ENCODE measurements around the gene ZNF467.

Gene ZNF467, protein sequence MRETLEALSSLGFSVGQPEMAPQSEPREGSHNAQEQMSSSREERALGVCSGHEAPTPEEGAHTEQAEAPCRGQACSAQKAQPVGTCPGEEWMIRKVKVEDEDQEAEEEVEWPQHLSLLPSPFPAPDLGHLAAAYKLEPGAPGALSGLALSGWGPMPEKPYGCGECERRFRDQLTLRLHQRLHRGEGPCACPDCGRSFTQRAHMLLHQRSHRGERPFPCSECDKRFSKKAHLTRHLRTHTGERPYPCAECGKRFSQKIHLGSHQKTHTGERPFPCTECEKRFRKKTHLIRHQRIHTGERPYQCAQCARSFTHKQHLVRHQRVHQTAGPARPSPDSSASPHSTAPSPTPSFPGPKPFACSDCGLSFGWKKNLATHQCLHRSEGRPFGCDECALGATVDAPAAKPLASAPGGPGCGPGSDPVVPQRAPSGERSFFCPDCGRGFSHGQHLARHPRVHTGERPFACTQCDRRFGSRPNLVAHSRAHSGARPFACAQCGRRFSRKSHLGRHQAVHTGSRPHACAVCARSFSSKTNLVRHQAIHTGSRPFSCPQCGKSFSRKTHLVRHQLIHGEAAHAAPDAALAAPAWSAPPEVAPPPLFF

GRCh38 chr7:149773446-149774236 is at the start of gene ZNF467:
Gene ZNF467, minus strand, starts transcription at chr7:149773588. Its CDS starts 2,556 bp downstream, at chr7:149771032.
- DNase-seq (ENCODE audit: low read depth in 2 of 2, low spot score in 1 of 2), result peak in 1 of 2 donors; percentile 13

DNA sequence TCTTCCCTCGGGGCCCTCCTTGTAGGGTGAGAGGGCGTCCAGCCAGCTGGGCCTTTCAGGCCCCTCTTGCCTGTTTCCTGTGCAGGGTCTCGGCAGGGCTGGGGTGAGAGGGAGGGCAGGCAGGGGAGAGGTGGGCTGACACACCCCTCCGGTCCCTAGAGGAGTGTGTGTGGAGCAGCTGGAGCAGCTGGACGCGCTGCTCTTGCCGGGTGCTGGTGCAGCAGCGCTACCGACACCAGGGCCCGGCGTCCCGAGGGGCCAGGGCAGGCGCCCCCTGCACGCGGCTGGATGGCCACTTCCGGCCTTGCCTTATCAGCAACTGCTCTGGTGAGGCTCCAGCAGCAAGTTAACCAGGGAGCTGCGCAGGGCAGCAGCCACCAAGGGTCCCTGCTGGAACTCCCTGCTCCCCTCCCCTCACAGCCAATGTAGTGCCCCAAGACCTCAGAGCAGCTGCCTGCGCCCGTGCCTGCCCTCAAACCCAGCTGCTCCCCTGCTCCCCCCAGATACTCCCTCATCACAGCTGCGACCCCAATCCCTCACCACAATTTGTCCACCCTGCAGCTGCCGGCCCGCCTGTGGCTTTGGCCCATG is 49.1 kb upstream of the ZNF467 start:
- no peak for DNase-seq (ENCODE audit: low read depth in 2 of 2, low spot score in 1 of 2)

DNA sequence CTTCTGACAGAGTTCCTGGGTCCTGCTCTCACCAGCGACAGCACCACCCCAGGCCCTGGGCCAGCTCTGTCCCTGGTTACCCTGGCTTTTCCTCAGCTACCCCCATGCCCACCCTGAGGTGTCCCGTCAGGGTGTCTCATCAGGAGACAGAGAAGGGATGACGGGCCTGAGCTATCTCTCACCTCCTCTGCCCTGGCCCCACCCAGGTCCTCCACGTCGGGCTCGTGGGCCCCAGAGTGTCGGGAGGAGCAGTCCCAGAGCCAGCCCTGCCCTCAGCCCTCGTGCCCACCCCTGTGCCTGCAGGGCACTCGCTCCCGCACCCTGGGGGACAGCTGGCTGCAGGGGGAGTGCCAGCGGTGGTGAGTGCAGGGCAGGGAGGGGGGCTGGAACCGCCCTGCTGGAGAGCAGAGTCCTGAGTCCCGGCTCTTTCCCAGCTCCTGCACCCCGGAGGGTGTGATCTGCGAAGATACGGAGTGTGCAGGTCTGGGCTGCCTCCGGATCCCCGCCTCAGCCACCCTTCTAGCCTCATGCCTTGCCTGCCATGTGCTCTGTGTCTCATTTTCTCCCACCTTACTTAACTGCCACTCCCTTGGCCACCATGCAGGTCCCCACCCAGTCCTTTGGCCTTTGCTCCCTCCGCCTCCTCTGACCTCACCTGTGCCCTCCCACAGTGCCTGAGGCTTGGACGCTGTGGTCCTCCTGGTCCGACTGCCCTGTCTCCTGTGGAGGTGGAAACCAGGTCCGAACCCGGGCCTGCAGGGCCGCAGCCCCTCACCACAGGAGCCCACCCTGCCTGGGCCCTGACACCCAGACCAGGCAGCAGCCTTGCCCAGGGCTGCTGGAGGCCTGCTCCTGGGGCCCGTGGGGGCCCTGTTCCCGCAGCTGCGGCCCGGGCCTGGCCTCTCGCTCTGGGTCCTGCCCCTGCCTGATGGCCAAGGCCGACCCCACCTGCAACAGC is 48.1 kb upstream of the ZNF467 start:
- DNase-seq (ENCODE audit: low read depth in 2 of 2, low spot score in 1 of 2), result no peak

DNA sequence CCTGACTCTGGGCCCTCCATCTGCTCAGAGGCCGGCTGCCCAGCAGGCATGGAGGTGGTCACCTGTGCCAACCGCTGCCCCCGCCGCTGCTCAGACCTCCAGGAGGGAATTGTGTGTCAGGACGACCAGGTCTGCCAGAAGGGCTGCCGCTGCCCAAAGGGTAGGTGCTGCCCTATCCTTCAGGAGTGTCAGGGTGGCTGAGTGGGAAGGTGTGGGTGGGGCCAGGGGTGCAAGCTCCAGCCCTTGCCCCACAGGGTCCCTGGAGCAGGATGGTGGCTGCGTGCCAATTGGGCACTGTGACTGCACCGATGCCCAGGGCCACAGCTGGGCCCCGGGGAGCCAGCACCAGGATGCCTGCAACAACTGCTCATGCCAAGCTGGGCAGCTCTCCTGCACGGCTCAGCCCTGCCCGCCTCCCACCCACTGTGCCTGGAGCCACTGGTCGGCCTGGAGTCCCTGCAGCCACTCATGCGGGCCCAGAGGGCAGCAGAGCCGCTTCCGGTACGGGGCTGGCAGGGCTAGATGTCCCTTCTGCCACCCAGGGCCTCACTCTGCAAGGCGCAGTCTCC is 47.3 kb upstream of the ZNF467 start:
- DNase-seq (ENCODE audit: low read depth in 2 of 2, low spot score in 1 of 2), result no peak

DNA sequence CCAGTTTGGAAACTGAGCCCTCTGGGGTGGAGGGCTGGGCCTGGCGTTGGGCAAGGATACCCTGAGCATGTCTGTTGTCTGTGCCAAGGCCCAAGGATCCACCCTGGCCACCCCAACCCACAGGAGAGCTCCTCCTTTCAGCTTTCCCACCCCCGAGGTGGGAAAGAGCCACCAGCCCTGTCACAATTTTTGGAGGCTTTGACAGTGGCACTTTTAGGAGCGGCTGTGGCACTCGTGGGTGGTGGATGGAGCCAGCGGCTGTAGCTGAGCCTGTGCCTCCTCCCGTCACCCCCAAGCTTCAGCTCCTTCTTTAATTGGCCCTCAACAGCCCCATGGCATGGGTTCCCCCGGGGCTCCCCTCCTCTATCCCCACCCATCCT is 46.6 kb upstream of the ZNF467 start:
- no peak for DNase-seq (ENCODE audit: low read depth in 2 of 2, low spot score in 1 of 2)

- DNase-seq (ENCODE audit: low read depth in 2 of 2, low spot score in 1 of 2), result no peak
Observed at GRCh38 chr7:149819141-149819960, 46.0 kb upstream of the ZNF467 start.

DNA sequence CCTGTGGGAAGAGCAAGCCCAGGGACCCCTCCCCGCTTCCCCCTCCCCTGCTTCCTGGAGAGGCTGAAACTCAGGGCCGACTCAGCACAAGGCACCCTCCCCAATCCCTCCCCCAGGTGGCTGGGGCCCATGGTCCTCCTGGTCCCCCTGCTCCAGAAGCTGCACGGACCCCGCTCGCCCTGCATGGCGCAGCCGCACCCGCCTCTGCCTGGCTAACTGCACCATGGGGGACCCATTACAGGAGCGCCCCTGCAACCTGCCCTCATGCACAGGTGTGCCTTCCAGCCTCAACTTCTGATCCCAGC is 45.1 kb upstream of the ZNF467 start:
- DNase-seq (ENCODE audit: low read depth in 2 of 2, low spot score in 1 of 2), result no peak

DNA sequence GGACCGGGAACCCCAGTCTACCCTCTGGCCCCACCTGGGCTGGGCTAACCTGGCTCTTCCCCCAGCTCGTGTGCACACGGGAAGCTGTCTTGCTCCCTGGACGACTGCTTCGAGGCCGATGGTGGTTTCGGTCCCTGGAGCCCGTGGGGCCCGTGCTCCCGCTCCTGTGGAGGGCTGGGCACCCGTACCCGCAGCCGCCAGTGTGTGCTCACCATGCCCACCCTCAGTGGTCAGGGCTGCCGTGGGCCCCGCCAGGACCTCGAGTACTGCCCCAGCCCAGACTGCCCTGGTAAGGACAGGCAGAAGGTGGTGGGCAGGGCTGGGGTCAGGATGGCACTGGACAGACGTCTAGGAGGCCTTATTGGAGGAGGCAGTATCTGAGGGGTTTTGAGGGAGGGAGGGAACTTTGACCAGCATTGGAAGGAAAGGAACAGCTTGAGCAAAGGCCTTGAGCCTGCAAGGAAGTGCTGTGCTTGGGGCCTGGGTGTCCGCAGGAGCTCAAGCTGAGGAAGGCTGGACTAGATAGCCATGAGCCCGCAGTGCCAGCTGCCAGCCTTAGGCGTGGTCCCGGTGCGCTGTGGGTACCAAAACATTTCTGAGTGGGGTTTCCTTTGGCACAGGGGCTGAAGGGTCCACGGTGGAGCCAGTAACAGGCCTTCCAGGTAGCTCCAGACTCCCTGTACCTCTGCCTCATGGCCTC is 44.6 kb upstream of the ZNF467 start:
- DNase-seq (ENCODE audit: low read depth in 2 of 2, low spot score in 1 of 2), result no peak

DNA sequence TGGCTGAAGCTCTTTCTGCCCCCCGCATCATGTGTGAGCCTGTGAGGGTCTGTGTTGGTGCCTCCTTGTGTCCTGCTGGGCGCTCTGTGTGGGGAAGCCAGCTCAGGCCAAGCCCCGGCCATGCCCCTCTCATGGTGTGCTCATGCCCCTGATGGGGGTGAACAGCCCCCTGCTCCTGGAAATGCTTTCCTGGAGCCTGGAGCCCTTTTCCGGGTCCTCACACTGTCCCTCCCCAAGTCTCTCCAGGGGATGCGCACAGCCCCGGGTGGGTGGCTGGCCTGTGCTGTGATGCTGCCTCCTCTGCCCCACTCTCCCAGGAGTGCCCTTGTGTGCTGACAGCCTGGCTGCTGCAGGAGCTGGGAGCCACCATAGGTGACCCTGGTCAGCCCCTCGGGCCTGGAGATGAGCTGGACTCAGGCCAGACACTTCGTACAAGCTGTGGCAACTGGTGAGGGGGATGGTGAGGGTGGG is 43.9 kb upstream of the ZNF467 start:
- no peak for DNase-seq (ENCODE audit: low read depth in 2 of 2, low spot score in 1 of 2)

DNA sequence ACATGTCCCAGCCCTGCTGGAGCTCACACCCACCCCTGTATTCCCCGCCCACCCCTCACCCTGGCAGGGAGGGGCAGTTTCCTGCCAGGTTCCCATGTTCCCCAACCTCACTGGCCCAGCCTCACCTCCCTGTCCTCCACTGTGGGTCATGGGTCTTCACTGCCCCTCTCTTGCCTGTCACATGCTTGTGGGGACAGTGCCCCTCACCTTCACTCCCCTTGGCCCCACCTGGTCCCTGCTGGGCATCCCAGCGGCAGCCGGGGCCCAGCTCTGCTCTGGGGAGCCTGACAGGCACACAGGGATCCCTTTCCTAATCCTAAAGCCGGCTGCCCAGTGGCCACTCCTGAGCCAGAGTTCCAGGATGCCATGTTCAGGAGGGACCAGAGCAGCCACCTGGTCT is 43.4 kb upstream of the ZNF467 start:
- no peak for DNase-seq (ENCODE audit: low read depth in 2 of 2, low spot score in 1 of 2)

DNA sequence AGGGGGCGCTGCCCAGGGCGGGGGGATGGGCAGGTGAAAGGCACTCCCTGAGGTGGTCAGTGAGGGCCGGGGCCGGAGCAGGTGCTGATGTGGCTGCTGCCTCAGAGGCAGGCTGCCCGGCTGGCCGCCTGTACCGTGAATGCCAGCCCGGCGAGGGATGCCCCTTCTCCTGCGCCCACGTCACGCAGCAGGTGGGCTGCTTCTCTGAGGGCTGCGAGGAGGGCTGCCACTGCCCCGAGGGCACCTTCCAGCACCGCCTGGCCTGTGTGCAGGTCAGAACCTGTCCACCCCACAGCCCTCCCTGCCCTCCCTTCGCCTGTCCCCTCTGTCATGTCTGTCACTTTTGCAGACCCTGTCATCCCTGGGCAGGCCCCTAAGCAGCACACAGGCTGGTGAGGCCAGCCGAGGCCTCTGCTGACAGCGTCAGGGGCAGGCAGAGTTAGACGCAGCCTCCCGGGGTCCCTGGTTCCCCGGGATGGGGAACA is 42.9 kb upstream of the ZNF467 start:
- no peak for DNase-seq (ENCODE audit: low read depth in 2 of 2, low spot score in 1 of 2)

DNA sequence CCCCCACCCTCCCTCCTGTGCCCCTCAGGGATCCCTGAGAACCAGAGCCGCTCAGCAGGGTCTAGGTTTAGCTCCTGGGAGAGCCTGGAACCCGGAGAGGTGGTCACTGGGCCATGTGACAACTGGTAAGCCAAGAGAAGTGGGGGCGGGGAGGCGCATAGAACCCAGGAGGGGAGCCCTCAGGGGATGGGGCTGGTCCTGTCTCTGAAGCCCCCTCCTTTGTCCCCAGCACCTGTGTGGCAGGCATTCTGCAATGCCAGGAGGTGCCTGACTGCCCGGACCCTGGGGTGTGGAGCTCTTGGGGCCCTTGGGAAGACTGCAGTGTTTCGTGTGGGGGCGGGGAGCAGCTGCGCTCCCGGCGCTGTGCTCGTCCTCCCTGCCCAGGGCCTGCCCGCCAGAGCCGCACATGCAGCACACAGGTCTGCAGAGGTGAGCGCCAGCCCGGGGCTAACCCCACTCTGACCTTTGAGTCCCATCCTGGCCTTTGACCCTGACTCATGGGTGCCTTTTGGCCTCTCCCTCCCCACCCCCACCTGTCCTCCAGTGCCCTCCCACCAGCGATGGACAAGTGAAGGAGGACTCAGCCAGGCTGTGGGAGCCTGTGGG is 42.4 kb upstream of the ZNF467 start:
- no peak for DNase-seq (ENCODE audit: low read depth in 2 of 2, low spot score in 1 of 2)

DNA sequence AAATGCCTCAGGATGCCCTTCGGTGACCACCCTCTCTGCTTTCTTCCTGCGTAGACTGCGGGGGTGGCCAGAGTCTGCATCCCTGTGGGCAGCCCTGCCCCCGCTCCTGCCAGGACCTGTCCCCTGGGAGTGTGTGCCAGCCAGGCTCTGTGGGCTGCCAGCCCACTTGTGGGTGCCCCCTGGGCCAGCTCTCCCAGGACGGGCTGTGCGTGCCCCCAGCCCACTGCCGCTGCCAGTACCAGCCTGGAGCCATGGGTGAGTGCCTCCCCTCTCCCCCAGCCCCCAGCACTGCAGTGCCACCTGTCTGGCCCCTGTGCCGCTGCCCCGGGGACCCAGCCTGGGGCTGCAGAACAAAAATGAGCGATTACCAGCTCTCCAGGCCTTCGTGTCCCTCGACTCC is 41.7 kb upstream of the ZNF467 start:
- no peak for DNase-seq (ENCODE audit: low read depth in 2 of 2, low spot score in 1 of 2)

GRCh38 chr7:149814494-149814893 is 41.1 kb upstream of the ZNF467 start:
- no peak for DNase-seq (ENCODE audit: low read depth in 2 of 2, low spot score in 1 of 2)

DNA sequence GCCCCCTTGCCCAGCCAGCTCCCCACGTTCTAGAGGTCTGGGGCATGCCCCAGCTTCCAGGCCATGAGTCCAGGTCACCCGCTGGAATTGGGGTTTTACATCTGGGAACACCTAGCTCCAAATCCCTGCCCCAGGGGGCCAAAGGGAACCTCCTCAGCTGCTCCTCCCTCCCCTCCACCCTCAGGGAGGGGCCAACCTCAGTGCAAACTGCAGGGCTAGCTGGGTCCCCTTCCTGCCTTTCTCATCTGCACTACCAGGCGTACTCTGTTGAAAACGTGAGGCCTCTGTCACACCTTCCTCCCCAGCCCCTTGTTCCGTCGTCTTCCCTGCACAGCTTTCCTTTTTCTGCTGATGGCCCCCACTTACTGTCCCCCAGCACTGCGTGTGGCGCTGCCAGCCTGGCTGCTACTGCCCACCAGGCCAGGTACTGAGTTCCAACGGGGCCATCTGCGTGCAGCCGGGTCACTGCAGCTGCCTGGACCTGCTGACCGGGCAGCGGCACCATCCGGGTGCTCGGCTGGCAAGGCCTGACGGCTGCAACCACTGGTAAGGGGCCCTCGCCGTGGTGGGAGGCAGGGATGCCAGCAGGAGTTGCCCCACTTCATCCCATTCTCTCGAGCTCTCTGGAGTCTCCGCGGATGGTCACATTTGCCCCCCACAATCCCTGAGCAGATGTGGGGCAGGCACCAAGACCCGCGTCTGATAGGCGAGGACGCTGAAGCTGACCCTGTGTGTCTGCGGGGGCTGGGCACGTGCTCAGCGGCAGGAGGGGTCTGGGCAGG is 40.1 kb upstream of the ZNF467 start:
- no peak for DNase-seq (ENCODE audit: low read depth in 2 of 2, low spot score in 1 of 2)

DNA sequence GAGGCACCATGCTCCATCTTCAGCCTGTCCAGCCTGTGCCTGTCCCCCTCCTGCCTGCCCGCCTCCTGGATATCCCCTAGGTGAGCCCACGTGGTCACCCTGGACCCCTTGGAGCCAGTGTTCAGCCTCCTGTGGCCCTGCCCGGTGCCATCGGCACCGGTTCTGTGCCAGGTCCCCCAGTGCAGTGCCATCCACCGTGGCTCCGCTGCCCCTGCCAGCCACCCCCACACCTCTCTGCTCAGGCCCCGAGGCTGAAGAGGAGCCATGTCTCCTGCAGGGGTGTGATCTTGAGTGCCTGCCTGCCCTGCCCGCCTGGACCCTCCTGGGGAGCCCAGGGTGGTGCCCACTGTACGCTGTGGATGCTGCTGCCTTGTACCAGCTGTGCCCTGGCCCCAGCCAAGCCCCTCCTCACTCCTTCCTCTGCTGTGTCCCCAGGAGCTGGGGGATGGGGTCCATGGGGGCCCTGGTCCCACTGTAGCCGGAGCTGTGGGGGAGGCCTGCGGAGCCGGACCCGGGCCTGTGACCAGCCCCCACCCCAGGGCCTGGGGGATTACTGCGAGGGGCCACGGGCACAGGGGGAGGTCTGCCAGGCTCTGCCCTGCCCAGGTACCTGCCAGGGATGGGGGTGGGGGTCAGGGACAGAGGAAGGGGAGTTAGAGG is 38.6 kb upstream of the ZNF467 start:
- DNase-seq (ENCODE audit: low read depth in 2 of 2, low spot score in 1 of 2), result no peak

- no peak for DNase-seq (ENCODE audit: low read depth in 2 of 2, low spot score in 1 of 2)
Observed at GRCh38 chr7:149811221-149811620, 37.8 kb upstream of the ZNF467 start.

All from stimulated activated CD8-positive, alpha-beta memory T cell treated with anti-CD3 and anti-CD28 coated beads, Interleukin-4, amount 100 ng/mL, for 1 hour (primary cell).